HL-60 (cell line): Measurements from ENCODE around the gene SBSN.

ENCODE experiments used
- GABPA ChIP-seq: IDR thresholded peaks from 2 replicates; pipeline ENCODE4 v1.6.1; 2012; ENCODE audit warnings: low read depth
- POLR2AphosphoS5 ChIP-seq: IDR thresholded peaks from 2 replicates; pipeline ENCODE4 v1.6.1; 2012; ENCODE audit warnings: low read depth
- SPI1 ChIP-seq: IDR thresholded peaks from 2 replicates; pipeline ENCODE4 v1.6.1; 2012; ENCODE audit warnings: low read depth, mild to moderate bottlenecking, borderline replicate concordance
- TF ChIP-seq, protein P1 (sequence below): IDR thresholded peaks from one replicate; pipeline ENCODE4 v1.5.1; 2011; ENCODE audit warnings: low read length, control low read depth, inconsistent platforms; ENCODE audit not compliant: insufficient read depth

DNA sequence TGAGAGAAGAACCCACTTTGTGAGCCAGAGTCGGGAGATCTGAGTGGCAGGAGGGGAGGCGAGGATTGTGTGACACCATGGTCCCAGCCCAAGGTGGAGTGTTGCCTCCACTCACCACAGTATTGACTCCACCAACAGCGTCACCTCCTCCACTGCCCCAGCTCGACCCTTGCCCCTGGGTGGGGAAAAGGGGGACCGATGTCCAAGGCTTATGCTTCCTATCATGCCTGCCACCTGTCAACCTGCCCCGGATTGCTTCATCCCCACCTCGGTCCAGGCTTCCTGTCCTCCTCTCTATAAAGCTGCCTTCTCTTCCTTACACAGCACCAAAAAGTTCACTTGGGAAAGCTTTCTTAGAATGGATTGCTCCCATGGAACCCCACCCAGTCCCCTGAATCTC is 22.1 kb downstream of the SBSN start:
- TF ChIP-seq, protein P1, sequence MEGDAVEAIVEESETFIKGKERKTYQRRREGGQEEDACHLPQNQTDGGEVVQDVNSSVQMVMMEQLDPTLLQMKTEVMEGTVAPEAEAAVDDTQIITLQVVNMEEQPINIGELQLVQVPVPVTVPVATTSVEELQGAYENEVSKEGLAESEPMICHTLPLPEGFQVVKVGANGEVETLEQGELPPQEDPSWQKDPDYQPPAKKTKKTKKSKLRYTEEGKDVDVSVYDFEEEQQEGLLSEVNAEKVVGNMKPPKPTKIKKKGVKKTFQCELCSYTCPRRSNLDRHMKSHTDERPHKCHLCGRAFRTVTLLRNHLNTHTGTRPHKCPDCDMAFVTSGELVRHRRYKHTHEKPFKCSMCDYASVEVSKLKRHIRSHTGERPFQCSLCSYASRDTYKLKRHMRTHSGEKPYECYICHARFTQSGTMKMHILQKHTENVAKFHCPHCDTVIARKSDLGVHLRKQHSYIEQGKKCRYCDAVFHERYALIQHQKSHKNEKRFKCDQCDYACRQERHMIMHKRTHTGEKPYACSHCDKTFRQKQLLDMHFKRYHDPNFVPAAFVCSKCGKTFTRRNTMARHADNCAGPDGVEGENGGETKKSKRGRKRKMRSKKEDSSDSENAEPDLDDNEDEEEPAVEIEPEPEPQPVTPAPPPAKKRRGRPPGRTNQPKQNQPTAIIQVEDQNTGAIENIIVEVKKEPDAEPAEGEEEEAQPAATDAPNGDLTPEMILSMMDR = no peak
- TF ChIP-seq POLR2AphosphoS5 = no peak
- TF ChIP-seq GABPA = no peak
- TF ChIP-seq SPI1 = no peak
